GM19239 (cell line): ENCODE measurements around the gene DNAJC4.

ENCODE experiments used
- DNase-seq: peaks from one replicate; pipeline ENCODE4 v3.0.0; 2011; ENCODE audit warnings: low spot score; ENCODE audit not compliant: insufficient read length
- FAIRE-seq: peaks from 2 replicates; lab custom pipeline; 2011; peaks lifted over from hg19 to GRCh38; lab: Jason Lieb, UNC

Gene DNAJC4

DNA sequence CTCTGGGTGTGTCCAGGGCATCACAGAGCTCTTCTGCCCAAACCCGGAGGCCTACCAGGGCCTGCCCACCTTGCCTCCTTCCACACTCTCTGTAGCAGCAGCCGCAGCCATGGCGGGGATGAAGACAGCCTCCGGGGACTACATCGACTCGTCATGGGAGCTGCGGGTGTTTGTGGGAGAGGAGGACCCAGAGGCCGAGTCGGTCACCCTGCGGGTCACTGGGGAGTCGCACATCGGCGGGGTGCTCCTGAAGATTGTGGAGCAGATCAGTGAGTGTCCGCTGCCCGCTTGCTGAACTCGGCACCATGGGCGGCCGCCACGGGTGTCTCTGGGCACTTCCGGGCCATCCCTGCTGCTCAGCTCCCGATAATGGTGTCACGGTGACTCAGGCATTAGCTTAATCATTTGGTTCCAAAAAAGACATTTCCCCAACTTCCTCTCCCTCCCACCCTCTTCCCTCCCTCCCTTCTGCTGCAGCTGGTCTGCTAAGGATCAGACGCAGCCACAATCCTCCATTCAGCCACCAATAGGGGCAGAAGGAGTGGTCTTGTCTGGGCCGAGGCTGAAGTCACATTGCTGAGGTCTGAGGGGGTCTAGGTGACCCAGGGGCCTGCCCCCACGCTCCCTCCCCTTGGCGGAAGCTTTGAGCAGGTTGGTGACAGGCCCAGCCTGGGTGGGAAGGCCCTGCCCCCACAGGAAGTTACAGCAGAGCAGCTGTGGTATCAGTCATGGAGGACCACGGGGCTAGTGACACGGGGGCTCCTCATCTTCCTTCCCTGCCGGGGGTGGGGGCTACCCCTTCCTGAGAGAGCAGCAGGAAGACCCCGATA, 22.9 kb upstream of the DNAJC4 start:
- DNase-seq (peak; percentile 97), FAIRE-seq (peak; percentile 90)

DNA sequence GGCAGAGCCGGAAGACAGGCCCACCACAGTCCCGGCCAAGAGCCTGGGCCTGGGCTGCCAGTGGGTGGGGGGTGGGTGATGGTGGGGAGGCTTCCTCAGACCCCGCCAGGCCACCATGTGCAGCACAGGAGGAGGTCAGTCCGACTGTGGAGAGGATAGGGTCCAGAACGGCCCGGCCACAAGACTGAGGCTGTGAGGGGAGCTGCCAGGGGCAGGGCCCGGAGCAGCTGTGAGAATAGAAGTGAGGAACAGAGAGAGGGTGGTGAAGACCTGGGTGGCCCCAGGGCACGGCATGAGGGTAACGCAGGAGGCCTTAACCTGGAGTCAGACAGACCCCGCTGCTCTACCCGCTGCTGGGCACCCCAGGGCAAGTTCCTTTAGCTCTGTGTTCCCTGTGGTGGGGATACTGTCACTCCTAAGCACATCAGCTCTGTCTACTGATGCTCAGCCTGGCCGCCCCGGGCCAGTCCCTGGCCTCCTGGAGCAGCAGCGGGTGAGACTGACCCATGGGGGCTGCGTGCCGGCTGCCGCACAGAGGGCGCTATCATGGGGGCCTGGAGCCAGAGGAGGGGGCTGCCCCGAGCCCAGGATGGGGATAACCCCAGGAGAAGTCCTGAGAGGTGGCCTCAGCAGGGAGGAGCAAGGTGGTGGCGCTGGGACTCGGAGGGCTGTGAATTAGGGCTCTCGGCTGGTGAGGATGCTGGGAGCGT, 22.1 kb upstream of the DNAJC4 start:
- FAIRE-seq, result no peak
- no peak for DNase-seq

DNA sequence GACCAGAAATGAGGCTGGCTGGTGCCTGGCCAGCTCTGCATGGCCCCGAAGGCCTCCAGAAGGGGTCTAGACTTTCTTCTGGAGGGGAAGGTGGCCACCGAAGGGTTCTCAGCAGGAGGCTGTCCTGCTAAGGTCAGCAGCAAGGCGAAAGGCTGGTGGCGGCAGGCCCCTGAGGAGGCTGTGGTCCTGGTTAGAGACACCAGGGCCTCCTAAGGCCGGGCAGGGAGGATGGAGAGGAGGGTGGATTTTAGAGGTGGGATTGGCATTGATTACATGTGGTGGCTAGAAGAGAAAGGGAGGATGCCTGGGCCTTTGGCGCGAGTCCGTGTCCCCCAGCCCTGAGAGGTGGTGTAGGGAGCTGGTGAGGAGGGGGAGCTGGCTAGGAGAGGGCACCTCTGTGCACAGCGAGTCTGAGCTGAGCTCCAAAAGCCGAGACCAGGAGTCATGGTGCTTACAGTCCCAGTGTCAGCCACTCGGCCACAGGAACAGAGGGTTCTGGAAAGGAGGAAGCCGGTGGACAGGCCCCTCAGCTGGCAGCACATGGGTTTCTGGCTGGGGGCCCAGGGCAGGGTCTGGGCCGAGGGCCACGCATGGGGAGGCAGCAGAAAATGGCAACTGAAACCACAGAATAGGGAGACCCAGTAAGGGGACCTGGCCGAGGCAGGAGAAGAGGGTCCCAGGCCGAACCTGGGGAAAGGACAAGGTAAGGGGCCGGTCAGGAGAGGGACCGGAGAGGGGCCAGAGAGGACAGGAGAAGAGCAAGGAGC, 21.4 kb upstream of the DNAJC4 start:
- FAIRE-seq, result no peak
- DNase-seq, result no peak

DNA sequence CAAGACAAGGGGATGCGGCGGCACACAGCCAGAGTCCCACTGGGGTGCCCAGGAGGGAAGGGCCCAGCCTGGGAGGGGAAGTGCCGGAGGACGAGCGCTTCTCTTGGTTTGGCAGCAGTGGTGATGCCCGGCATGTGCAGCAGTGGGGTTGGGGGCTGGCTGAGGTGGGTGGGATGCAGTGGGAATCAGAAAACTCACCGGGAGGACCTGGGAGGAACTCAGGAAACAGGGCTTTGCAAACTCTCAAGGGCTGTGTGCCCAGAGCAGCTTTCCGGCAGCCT, 20.8 kb upstream of the DNAJC4 start:
- FAIRE-seq (no peak), DNase-seq (no peak)

DNA sequence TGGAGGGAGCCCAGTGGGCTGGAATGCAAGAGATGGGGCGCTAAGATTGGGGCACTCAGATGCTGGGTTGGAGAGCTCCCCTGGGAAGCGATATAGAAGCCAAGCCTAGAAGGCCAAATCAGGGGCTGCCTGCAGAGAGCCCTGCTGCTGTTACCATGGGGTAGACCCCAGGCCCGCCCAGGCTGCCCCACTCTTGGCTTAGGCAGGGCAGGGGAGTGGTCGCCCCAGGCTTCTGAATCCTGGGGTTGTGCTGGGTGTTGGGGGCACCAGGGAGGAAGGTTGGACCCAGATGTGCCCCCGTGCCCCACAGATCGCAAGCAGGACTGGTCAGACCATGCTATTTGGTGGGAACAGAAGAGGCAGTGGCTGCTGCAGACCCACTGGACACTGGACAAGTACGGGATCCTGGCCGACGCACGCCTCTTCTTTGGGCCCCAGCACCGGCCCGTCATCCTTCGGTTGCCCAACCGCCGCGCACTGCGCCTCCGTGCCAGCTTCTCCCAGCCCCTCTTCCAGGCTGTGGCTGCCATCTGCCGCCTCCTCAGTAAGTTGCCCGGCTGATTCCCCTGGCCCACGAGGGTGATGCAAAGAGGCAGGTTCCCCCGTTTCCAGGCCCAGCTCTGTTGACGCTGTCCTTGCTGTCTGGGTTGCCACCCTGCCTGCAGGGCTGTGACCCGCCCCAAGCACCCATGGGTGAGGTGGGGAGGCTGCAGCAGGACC, 19.9 kb upstream of the DNAJC4 start:
- DNase-seq (no peak), FAIRE-seq (no peak)

DNA sequence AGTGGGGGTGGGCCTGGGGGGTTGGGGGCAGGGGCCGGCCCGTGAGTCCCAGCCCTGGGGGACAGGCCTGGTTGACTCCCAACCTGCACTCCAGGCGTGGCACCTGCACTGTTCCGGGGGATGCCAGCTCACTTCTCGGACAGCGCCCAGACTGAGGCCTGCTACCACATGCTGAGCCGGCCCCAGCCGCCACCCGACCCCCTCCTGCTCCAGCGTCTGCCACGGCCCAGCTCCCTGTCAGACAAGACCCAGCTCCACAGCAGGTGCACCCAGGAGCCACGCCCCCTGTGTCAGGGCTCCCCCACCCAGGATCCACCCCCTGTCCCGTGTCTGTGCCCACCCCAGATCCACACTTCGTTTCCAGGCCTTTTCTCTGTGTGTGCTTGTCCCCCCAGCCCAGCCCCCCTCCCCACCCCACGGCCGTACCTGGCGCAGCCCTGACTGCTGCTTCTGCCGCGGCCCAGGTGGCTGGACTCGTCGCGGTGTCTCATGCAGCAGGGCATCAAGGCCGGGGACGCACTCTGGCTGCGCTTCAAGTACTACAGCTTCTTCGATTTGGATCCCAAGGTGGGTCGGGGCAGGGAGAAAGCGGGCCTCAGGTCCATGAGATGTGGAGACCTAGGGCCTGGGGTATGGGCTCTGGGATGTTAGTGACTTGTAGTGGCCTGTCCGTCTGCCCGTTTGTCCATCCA, 19.0 kb upstream of the DNAJC4 start:
- FAIRE-seq (no peak), DNase-seq (no peak)

- DNase-seq (no peak), FAIRE-seq (no peak)
These were observed 13.5 kb upstream of the DNAJC4 start for GRCh38 chr11:64216879-64217278.

DNA sequence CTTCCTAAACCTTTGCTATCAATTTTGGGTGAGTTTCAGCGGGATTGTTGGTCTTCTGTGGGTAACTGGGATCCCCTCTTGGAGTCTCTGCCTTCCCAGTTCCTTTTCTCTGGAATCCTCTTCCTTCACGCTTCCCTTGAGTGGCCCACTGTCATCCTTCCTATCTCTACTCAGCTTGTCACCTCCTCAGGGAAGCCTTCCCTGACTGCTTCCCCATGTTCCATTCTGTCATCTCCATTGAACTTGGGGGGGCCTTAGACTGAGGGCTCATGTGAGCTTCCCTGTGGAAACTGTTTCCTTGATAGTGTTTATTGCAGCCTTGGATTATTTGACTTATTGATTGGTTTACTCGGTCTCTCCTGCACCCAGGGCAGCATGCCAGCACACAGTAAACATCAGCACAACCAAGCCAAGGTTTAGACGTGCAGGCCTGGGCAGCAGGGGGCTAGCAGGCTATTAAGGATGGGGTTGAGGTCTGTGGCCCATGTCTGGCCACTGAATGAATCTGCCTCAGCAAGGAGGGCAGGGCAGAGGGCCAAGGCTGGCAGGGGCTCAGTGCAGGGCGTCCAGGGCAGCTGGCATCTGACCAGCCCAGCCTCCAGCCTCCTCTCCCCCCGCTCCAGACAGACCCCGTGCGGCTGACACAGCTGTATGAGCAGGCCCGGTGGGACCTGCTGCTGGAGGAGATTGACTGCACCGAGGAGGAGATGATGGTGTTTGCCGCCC, 11.6 kb upstream of the DNAJC4 start:
- FAIRE-seq, result no peak
- DNase-seq, result no peak

DNA sequence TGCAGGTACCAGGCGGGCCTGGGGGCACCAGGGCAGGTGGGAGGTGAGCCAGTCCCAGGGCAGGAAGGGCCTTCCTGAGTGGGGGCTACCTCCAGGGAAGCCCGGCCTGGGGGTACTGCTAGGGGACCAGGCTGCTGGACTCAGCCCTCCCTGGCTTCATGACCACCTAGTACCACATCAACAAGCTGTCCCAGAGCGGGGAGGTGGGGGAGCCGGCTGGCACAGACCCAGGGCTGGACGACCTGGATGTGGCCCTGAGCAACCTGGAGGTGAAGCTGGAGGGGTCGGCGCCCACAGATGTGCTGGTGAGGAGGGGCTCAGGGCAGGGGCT, 11.0 kb upstream of the DNAJC4 start:
- FAIRE-seq, result no peak
- DNase-seq, result no peak

DNA sequence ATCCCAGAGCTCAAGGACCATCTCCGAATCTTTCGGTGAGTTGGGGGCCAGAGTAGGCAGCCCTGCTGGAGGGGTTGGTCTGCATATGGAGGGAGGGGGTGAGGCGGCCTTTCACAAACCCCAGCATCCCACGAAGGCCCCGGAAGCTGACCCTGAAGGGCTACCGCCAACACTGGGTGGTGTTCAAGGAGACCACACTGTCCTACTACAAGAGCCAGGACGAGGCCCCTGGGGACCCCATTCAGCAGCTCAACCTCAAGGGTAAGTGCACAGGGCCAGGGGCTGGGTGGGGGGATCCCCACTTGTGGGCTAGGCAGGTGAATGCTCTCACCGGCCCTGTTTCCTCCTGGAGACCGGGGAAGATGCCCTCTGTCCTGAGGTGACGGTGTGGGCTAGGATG, 10.6 kb upstream of the DNAJC4 start:
- FAIRE-seq, result no peak
- no peak for DNase-seq

- DNase-seq (no peak), FAIRE-seq (no peak)
These were observed 10.1 kb upstream of the DNAJC4 start for GRCh38 chr11:64220271-64220670.

DNA sequence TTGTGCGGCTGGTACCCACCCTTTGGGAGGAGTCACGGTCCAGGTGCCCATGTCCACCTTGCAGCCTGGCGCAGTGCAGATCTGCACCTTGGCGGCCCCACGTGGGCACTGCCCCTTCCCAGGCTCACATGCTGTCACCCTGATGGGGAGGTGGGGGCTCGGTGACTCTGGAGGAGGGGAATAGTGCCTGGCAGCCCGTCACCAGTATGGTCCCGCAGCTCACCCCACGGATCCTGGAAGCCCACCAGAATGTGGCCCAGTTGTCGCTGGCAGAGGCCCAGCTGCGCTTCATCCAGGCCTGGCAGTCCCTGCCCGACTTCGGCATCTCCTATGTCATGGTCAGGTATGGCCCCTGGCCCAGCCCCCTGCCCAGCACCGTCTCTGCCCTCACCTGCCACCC, 9.6 kb upstream of the DNAJC4 start:
- FAIRE-seq (no peak), DNase-seq (no peak)

DNA sequence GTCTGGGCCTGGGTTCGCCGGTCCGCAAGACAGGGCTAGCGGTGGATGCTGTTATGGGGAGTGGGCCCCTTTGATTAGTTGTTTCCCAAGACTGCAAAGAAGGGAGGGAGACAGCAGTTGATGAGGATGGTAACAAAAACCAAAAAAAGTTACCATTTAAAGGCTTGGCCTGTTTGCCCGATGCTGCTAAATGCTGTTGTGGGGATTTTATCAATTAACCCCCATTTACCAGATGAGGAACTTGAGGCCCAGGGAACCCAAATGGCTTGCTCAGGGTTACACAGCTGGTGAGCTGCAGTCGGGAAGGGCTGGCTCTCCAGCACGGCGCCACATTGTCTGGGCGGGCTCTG, 7.7 kb upstream of the DNAJC4 start:
- DNase-seq (no peak), FAIRE-seq (no peak)

- no peak for FAIRE-seq
- DNase-seq, result no peak
These were observed 7.2 kb upstream of the DNAJC4 start for GRCh38 chr11:64223001-64223651.

DNA sequence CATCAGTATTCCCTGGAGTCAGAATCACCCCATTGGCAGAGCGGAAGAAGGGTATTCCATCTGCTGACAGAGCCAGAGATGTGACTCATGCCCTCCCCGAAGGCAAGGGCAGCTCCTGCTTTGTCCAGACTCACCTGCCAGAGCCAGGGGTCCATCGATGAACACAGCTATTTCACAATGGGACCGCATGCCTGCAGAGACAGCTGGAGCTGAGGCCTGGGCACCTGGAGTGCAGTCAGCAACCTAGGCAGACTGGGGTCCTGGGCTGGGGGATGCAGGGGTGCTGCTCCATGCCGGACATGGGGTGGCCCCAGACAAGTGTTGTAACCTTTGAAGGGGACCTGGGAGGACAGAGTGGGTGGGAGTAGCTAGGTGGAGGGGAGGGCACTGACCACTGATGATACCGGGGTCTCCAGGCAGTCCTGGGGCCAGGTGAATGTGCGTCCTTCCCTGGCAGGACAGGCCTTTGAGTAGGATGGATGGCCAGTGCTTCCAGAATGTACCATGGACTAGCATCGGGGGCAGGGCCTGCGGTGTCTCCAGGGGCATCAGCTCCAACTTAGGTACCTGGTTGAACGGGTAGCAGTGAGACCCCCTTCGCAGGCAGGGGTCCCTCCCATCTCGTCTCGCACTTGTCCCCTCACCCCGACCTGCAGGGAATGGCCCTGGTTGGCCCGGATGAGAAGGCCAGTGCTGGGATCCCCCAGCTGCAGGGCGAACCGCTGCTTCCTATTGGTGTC, 6.0 kb upstream of the DNAJC4 start:
- DNase-seq (no peak), FAIRE-seq (no peak)

- FAIRE-seq (no peak), DNase-seq (no peak)
These were observed 5.3 kb upstream of the DNAJC4 start for GRCh38 chr11:64224891-64225607.

GRCh38 chr11:64225608-64226506, 4.5 kb upstream of the DNAJC4 start, which contains the start of the genes NUDT22 and TRPT1:
TSS of gene NUDT22 (plus strand) at chr11:64226274. CDS start at chr11:64226653, 379 bp downstream.
TSS of gene TRPT1 (minus strand) at chr11:64226186. CDS start at chr11:64225860, 326 bp downstream.
- FAIRE-seq, result peak; percentile 86
- DNase-seq, result peak; percentile 92
